ENCODE data around the gene BHMT2. TPM values are rescaled to one million over a fixed set of nuclear protein-coding genes. Genes with fewer than 3 reads are reported as not detected.

BHMT2 gene
- polyA plus RNA-seq, 2 of the 4 experiments (the other 2 are of a cell fraction) = not detected

DNA sequence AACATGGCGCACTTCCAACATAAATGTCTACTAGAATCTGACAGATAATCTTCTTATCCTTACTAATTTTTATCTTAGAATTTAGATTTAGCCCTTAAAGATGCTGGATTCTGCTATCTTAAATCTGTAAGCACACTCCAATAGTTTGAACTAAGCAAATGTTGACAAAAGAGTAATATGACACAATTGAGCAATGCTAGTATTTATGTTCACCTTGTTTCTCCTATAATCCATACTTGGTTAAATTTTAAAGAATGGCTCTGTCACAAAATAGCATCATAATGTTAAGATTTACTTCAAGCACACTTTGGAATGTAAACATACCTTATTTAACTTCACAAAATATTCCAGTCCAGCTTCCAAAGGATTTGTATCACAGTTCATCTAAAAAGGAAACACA lies 45.6 kb upstream of the BHMT2 start (continued):
- TF ChIP-seq, protein P1, sequence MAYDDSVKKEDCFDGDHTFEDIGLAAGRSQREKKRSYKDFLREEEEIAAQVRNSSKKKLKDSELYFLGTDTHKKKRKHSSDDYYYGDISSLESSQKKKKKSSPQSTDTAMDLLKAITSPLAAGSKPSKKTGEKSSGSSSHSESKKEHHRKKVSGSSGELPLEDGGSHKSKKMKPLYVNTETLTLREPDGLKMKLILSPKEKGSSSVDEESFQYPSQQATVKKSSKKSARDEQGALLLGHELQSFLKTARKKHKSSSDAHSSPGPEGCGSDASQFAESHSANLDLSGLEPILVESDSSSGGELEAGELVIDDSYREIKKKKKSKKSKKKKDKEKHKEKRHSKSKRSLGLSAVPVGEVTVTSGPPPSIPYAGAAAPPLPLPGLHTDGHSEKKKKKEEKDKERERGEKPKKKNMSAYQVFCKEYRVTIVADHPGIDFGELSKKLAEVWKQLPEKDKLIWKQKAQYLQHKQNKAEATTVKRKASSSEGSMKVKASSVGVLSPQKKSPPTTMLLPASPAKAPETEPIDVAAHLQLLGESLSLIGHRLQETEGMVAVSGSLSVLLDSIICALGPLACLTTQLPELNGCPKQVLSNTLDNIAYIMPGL (CRISPR knock-in tag; IDR thresholded peaks at IDR 0.05; ENCODE audit: borderline replicate concordance) = no peak
- no peak for TF ChIP-seq TFCP2L1 (CRISPR knock-in tag; IDR thresholded peaks at IDR 0.05)

DNA sequence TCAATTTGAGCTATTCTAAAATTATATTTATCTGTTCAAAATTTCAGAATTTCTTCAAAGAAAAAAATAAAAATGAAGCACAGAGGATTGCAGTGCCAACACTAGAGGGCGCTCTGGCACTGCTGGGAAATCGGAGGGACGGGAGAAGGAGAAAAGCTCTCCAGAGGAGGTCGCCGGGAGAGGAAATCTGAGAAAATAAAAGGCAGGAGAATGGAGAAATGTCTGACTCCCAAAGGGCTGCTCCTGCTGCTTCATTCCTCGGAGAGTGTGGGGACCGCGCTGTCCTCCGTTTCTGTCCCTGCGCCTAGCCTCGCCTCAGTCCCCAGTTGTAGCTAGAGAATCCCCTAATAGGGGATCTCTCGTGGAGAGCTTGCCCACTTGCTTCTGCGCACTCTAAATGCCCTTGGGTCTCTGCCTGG lies 44.5 kb upstream of the BHMT2 start:
- peak; percentile 37 to 82; a peak in 5 of 6 replicates for ATAC-seq
- peak; percentile 41 to 61 for DNase-seq (ENCODE audit: low read depth in 1 of 2, low spot score in 1 of 2)
- no peak for FAIRE-seq
- peak overlapping the region; percentile 90 for H3K4me2 ChIP-seq
- ChIA-PET POLR2A (interaction anchor here (0.6 to 1.6 kb wide), 3 partner anchors 108 to 489 kb away, joined by 4 to 10 read pairs (median 6); partner anchors contain the start of gene HOMER1), CTCF (interaction anchor here (0.6 to 10.6 kb wide), 114 partner anchors 9 to 1282 kb away, joined by 3 to 354 read pairs (median 4); partner anchors contain the start of genes ARSB, BHMT2 and HOMER1)
- H3K27ac ChIP-seq = peak overlapping the region; percentile 12 to 45; a peak in 1 of 6 replicates
- peaks cover 15% of the 10 kb centered on the region; the same call in 2 of the 3 replicates for H3K4me1 ChIP-seq
- TF ChIP-seq ZFP36 (IDR thresholded peaks at IDR 0.05; ENCODE audit: borderline replicate concordance, partially characterized antibody) (no peak), HDAC2 (IDR thresholded peaks at IDR 0.05) (no peak), SMC3 (IDR thresholded peaks at IDR 0.05) (peak; percentile 96), RAD21 (conservative IDR thresholded peaks at IDR 0.05 in 1 of 2, IDR thresholded peaks at IDR 0.05 in 1 of 2) (peak; percentile 94), ATOH8 (CRISPR knock-in tag; IDR thresholded peaks at IDR 0.05; ENCODE audit: low read depth) (no peak), CTCF (IDR thresholded peaks at IDR 0.05) (peak; percentile 99)
- H3K4me3 ChIP-seq = peak overlapping the region; percentile 32
- no peaks in the 10 kb centered on the region for H3K9me3 ChIP-seq
- 17% methylated on average over 13 of the region's 13 CpGs for WGBS (ENCODE audit: missing lambda C conversion rate)

DNA sequence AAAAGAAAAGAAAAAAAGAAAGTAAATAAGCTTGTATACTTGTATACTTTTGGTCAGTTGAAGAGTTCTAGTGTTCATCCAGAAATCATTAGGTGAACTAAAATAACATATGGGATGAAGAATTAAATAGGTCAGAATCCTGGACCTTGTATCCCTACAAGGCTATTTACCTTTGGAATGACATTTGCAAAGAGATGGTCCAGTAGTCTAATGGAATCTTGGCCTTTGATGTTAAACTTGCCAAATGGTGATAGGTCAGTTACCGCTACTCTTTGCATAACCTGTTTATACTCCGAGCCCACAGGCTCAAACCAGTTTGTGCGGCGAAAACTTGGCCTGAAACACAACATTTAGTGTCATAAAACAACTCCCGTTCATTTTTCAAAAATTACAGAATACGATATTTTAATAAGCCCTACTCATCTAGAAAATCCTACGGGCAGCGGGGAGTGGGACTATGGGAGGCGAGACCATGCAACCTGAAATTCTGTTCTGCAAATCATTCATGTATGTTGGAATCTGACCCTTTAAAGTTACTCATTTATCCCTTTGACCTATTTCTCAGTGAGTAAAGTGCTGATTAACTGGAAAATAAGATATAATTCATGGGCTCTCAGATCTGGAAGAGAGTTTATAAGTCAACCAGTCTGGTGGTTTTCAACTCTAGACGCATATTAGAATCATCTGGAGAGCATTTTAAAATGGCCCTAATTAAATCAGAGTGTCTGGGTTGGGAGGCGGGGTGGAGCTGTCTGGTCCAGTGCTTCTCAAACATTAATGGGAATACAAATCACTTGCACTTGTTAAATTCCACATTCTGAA lies 38.7 kb upstream of the BHMT2 start:
- ATAC-seq (no peak), DNase-seq (ENCODE audit: low read depth in 1 of 2, low spot score in 1 of 2) (no peak), FAIRE-seq (no peak)
- Histone ChIP-seq H3K9me3 (no peaks in the 10 kb centered on the region), H3K4me1 (no peaks in the 10 kb centered on the region), H3K4me3 (no peak overlapping the region), H3K4me2 (no peak overlapping the region), H3K27ac (no peak overlapping the region)
- ChIA-PET POLR2A (no interaction called here), CTCF (interaction anchor here (0.6 to 3.0 kb wide), 3 partner anchors 10 to 988 kb away, joined by 3 to 20 read pairs (median 4); no protein-coding TSS in a partner anchor)
- TF ChIP-seq ATOH8 (CRISPR knock-in tag; IDR thresholded peaks at IDR 0.05; ENCODE audit: low read depth) = no peak
- 88% methylated on average over 11 of the region's 11 CpGs for WGBS (ENCODE audit: missing lambda C conversion rate)

DNA sequence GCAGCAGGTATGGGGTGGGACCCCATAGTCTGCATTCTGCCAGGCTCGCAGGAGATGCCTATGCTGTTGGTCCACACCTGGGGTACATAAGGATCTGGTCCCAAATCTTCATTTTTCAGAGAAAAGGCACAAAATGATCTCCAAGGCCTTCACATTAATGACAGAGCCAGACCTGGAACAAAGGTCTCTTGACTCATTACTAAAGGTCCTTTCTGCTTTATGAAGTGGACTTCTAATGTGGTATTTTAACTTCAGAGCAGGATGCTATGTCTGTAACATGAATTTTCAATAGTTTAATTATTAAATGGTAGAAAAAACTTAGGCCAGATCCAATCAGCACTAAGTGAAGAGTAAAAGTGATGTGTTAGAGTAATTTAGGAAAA lies 38.1 kb upstream of the BHMT2 start:
- ATAC-seq = no peak
- POLR2A ChIA-PET = no interaction called here
- TF ChIP-seq RNF2 (IDR thresholded peaks at IDR 0.05; ENCODE audit: borderline replicate concordance, low read depth) = no peak
- TF ChIP-seq FOSB (CRISPR knock-in tag; IDR thresholded peaks at IDR 0.05) = no peak
- no peak for TF ChIP-seq BHLHE40 (IDR thresholded peaks at IDR 0.05; ENCODE audit: low read depth, low read length)
- TF ChIP-seq FOSL2 (IDR thresholded peaks at IDR 0.05) = no peak
- no peak for TF ChIP-seq FOSL2 (CRISPR knock-in tag; IDR thresholded peaks at IDR 0.05)
- no peak for TF ChIP-seq NR3C1 (IDR thresholded peaks at IDR 0.05)
- no peak for TF ChIP-seq RAD21 (conservative IDR thresholded peaks at IDR 0.05 in 1 of 2, IDR thresholded peaks at IDR 0.05 in 1 of 2)
- no peak for TF ChIP-seq RCOR1 (IDR thresholded peaks at IDR 0.05; ENCODE audit: low read depth, low read length)
- TF ChIP-seq EHMT2 (IDR thresholded peaks at IDR 0.05; ENCODE audit: low read depth) = no peak
- TF ChIP-seq RFX5 (IDR thresholded peaks at IDR 0.05) = no peak
- TF ChIP-seq HOXA7 (CRISPR knock-in tag; IDR thresholded peaks at IDR 0.05) = no peak
- TF ChIP-seq POLR2AphosphoS2 (conservative IDR thresholded peaks at IDR 0.05; ENCODE audit: low read length) = no peak
- TF ChIP-seq HOXB13 (CRISPR knock-in tag; IDR thresholded peaks at IDR 0.05; ENCODE audit: low read depth) = no peak
- TF ChIP-seq ATOH8 (CRISPR knock-in tag; IDR thresholded peaks at IDR 0.05; ENCODE audit: low read depth) = no peak
- TF ChIP-seq CBX2 (IDR thresholded peaks at IDR 0.05; ENCODE audit: borderline replicate concordance, low read depth) = no peak
- TF ChIP-seq FOXS1 (CRISPR knock-in tag; IDR thresholded peaks at IDR 0.05) = no peak
- no peak for TF ChIP-seq RARB (CRISPR knock-in tag; IDR thresholded peaks at IDR 0.05)

More for the DNA sequence above, 38.1 kb upstream of the BHMT2 start:
- WGBS (ENCODE audit: missing lambda C conversion rate) = 69% methylated on average over 1 of the region's 1 CpG
- no peak overlapping the region for H3K4me2 ChIP-seq
- DNase-seq (ENCODE audit: low read depth in 1 of 2, low spot score in 1 of 2) = no peak
- FAIRE-seq = no peak
- H3K27ac ChIP-seq = no peak overlapping the region
- H3K4me1 ChIP-seq = no peaks in the 10 kb centered on the region
- H3K9me3 ChIP-seq = no peaks in the 10 kb centered on the region
- CTCF ChIA-PET = interaction anchor here (0.9 kb wide), 1 partner anchor 11 kb away, joined by 3 read pairs; no protein-coding TSS in a partner anchor
- no peak overlapping the region for H3K4me3 ChIP-seq
